GM12878 (cell line): Measurements from ENCODE around the gene SPACDR. TPM values are rescaled to one million over a fixed set of nuclear protein-coding genes. Genes with fewer than 3 reads are reported as not detected.

Source experiments
- ATAC-seq: fragments of 200-7000 bp; cut with Tn5 transposase; 3 replicates; pipeline ENCODE4 v1.9.1; 2020; ENCODE audit warnings: mild to moderate bottlenecking, moderate library complexity
- BruUV-seq: library from RNA; stranded (reverse); fragments of 400-500 nt; replicated peaks from 2 replicates; lab custom pipeline; 2021; lab: Mats Ljungman, UMichigan
- CTCF ChIA-PET: fragments of 300-600 bp; sonication (Branson Sonifier 250); formaldehyde crosslinking; extraction: SDS; loops from one replicate; lab custom pipeline; 2021; ENCODE audit warnings: inconsistent platforms; lab: Yijun Ruan, JAX
- POLR2A ChIA-PET: fragments of 350-600 bp; formaldehyde crosslinking; extraction: SDS; loops from one replicate; lab custom pipeline; 2021; ENCODE audit warnings: inconsistent platforms; lab: Charles Lee
- RAD21 ChIA-PET: fragments of 300-600 bp; sonication (Branson Sonifier 250); formaldehyde crosslinking; loops from one replicate; lab custom pipeline; 2023; ENCODE audit warnings: antibody characterized with exemption; ENCODE audit not compliant: unreplicated experiment; lab: Charles Lee
- SMC1A ChIA-PET: fragments of 300-600 bp; sonication (Branson Sonifier 250); formaldehyde crosslinking; loops from one replicate; lab custom pipeline; 2023; ENCODE audit not compliant: unreplicated experiment, uncharacterized antibody; lab: Charles Lee
- DNase-seq: peaks from one replicate; pipeline ENCODE4 v3.0.0-alpha.2; 2011; ENCODE audit warnings: low read depth, low spot score
- FAIRE-seq: peaks from 3 replicates; lab custom pipeline; 2011; peaks lifted over from hg19 to GRCh38; lab: Jason Lieb, UNC
- H2AFZ ChIP-seq: 2 replicates; pipeline ENCODE4 v1.6.0; 2011; ENCODE audit warnings: low read depth, low read length, control low read depth; ENCODE audit not compliant: control insufficient read depth
- H3K27ac ChIP-seq: 2 replicates; pipeline ENCODE4 v1.5.1; 2011; ENCODE audit warnings: control low read depth; ENCODE audit not compliant: control insufficient read depth, insufficient read depth
- H3K27me3 ChIP-seq, 2 experiments: replicated peaks in 1 of 2; 2 replicates each; pipeline versions ENCODE4 v1.6.0 to v1.6.1; 2011; ENCODE audit warnings: low read length in 1 of 2; ENCODE audit not compliant: control insufficient read depth in 2 of 2, insufficient read depth in 2 of 2
- H3K36me3 ChIP-seq, 2 experiments: 2 replicates each; pipeline ENCODE4 v1.5.1; 2011; ENCODE audit warnings: low read length in 1 of 2; ENCODE audit not compliant: control insufficient read depth in 2 of 2, insufficient read depth in 2 of 2
- H3K4me1 ChIP-seq: 2 replicates; pipeline ENCODE4 v1.6.1; 2011; ENCODE audit warnings: mild to moderate bottlenecking, low read length, moderate library complexity, mixed read lengths; ENCODE audit not compliant: control insufficient read depth, insufficient read depth
- H3K4me2 ChIP-seq: 2 replicates; pipeline ENCODE4 v1.6.0; 2011; ENCODE audit warnings: control low read depth; ENCODE audit not compliant: control insufficient read depth, insufficient read depth
- H3K4me3 ChIP-seq: fragments of 200-600 bp; sonication (generic); 2 replicates; pipeline ENCODE4 v1.5.1; 2016
- H3K79me2 ChIP-seq: 2 replicates; pipeline ENCODE4 v1.6.0; 2011; ENCODE audit warnings: low read length; ENCODE audit not compliant: control insufficient read depth, insufficient read depth
- H3K9ac ChIP-seq: 2 replicates; pipeline ENCODE4 v1.8.0; 2011; ENCODE audit warnings: low read length, control low read depth, mixed read lengths; ENCODE audit not compliant: control insufficient read depth, insufficient read depth
- H3K9me3 ChIP-seq: replicated peaks from 3 replicates; pipeline ENCODE4 v1.5.1; 2011; ENCODE audit warnings: mild to moderate bottlenecking, low read length; ENCODE audit not compliant: control insufficient read depth, insufficient read depth
- H4K20me1 ChIP-seq: 2 replicates; pipeline ENCODE4 v1.6.0; 2011; ENCODE audit not compliant: control insufficient read depth, insufficient read depth
- ATF7 ChIP-seq: fragments of 450-650 bp; IDR thresholded peaks from 2 replicates; pipeline ENCODE4 v1.6.1; 2016; ENCODE audit warnings: low read depth, mild to moderate bottlenecking
- BHLHE40 ChIP-seq, 2 experiments: fragments of 450-650 bp in 1 of 2; IDR thresholded peaks; 2 replicates each; pipeline ENCODE4 v1.6.1; 2011 to 2017; ENCODE audit warnings: low read depth in 2 of 2, borderline replicate concordance in 1 of 2, improper control_type of control experiment in 1 of 2, low read length in 1 of 2, mild to moderate bottlenecking in 1 of 2
- ESRRA ChIP-seq: IDR thresholded peaks from 2 replicates; pipeline ENCODE4 v1.6.1; 2012; ENCODE audit warnings: mild to moderate bottlenecking, low read length, improper control_type of control experiment
- IKZF2 ChIP-seq, 2 experiments: fragments of 450-650 bp; IDR thresholded peaks; 2 replicates each; pipeline ENCODE4 v1.6.1; 2017; ENCODE audit warnings: mild to moderate bottlenecking in 2 of 2, moderate library complexity in 2 of 2
- KLF5 ChIP-seq: fragments of 450-650 bp; IDR thresholded peaks from 2 replicates; pipeline ENCODE4 v1.6.1; 2014; ENCODE audit warnings: mild to moderate bottlenecking; ENCODE audit not compliant: partially characterized antibody
- MTA2 ChIP-seq: fragments of 450-650 bp; IDR thresholded peaks from 2 replicates; pipeline ENCODE4 v1.6.1; 2016; ENCODE audit warnings: low read depth, mild to moderate bottlenecking, moderate library complexity
- MXI1 ChIP-seq: fragments of 150-350 bp; IDR thresholded peaks from 2 replicates; pipeline ENCODE4 v1.6.1; 2011; ENCODE audit warnings: low read depth, mild to moderate bottlenecking, inconsistent platforms, low read length, improper control_type of control experiment
- NFXL1 ChIP-seq: fragments of 450-650 bp; IDR thresholded peaks from 2 replicates; pipeline ENCODE4 v1.6.1; 2017; ENCODE audit warnings: antibody characterized with exemption, mild to moderate bottlenecking, borderline replicate concordance
- NR2F1 ChIP-seq: fragments of 450-650 bp; conservative IDR thresholded peaks from 2 replicates; pipeline ENCODE4 v1.6.1; 2017; ENCODE audit warnings: mild to moderate bottlenecking
- PAX5 ChIP-seq: IDR thresholded peaks from 2 replicates; pipeline ENCODE4 v1.6.1; 2011; ENCODE audit warnings: low read depth, low read length, borderline replicate concordance
- POLR2A ChIP-seq: IDR thresholded peaks from 2 replicates; pipeline ENCODE4 v1.6.1; 2011; ENCODE audit warnings: low read depth, mild to moderate bottlenecking, low read length
- RB1 ChIP-seq: fragments of 450-650 bp; formaldehyde crosslinking; IDR thresholded peaks from 2 replicates; pipeline ENCODE4 v1.6.1; 2017; ENCODE audit warnings: mild to moderate bottlenecking, borderline replicate concordance
- RCOR1 ChIP-seq: conservative IDR thresholded peaks from 2 replicates; pipeline ENCODE4 v1.6.1; 2012; ENCODE audit warnings: low read depth, low read length, improper control_type of control experiment
- RUNX3 ChIP-seq: IDR thresholded peaks from 2 replicates; pipeline ENCODE4 v1.6.1; 2012; ENCODE audit warnings: low read length, inconsistent platforms
- YY1 ChIP-seq: IDR thresholded peaks from 2 replicates; pipeline ENCODE4 v1.6.1; 2011; ENCODE audit warnings: low read depth, mild to moderate bottlenecking, low read length
- ZNF274 ChIP-seq: IDR thresholded peaks from one replicate; pipeline ENCODE4 v1.8.0; 2011; ENCODE audit not compliant: insufficient read length, insufficient read depth
- WGBS: methylation state at CpG from one replicate; pipeline ENCODE4 v1.1.6; 2016; ENCODE audit warnings: low lambda C conversion rate; ENCODE audit not compliant: insufficient replicate concordance, insufficient coverage; ENCODE audit errors: missing lambda C conversion rate; 5-methylcytosine and 5-hydroxymethylcytosine counted together
- in situ Hi-C: fragments of 300-500 bp; cut with MboI; formaldehyde crosslinking; loops from 9 replicates; pipeline ENCODE4 v1.14.3; 2018; ENCODE audit warnings: mixed read lengths
- intact Hi-C: fragments of 100-400 bp; cut with micrococcal nuclease; formaldehyde crosslinking; loops from one replicate; pipeline ENCODE4 v1.14.2; 2022; ENCODE audit not compliant: unreplicated experiment
- polyA plus RNA-seq, 11 experiments: library from polyadenylated mRNA; depleted of rRNA in 4 of 11; unstranded in 6 of 11; stranded (reverse) in 5 of 11; fragments of >200 nt; fragmentation: Nextera tagmentation in 4 of 11; fragmentation: Illumina TruSeq in 1 of 11; extraction: Ambion mirVana in 4 of 11; extraction: Trizol in 1 of 11; gene quantifications; 1 replicate in 1 of 11; 2 replicates in 10 of 11; pipeline versions ENCODE4 v1.2.1 to v1.2.3, GENCODE V29; 2011 to 2016; ENCODE audit warnings: inconsistent platforms in 2 of 11, missing spikeins in 2 of 11, low read depth in 1 of 11
- total RNA-seq, 4 experiments: library from RNA; depleted of rRNA in 3 of 4; stranded (reverse); fragments of >200 nt in 3 of 4; fragmentation: Illumina TruSeq in 1 of 4; extraction: Trizol in 1 of 4; gene quantifications; 2 replicates each; pipeline versions ENCODE4 v1.2.1 to v1.2.3, GENCODE V29; 2013 to 2021
- TF ChIP-seq, protein P1 (sequence below): IDR thresholded peaks from 2 replicates; pipeline ENCODE4 v1.6.1; 2011; ENCODE audit warnings: borderline replicate concordance, low read depth, mild to moderate bottlenecking, moderate library complexity, low read length; ENCODE audit not compliant: insufficient read depth, poor library complexity, severe bottlenecking
- TF ChIP-seq, protein P2 (sequence below): fragments of 450-650 bp; IDR thresholded peaks from 2 replicates; pipeline ENCODE4 v1.6.1; 2016; ENCODE audit warnings: mild to moderate bottlenecking, moderate library complexity, borderline replicate concordance

The SPACDR gene
- total and polyA plus RNA-seq, 10 of the 15 experiments (the other 5 are each of a cell fraction or from before 2014, with no cell fraction given): 0.18 to 1.5 (median 0.63) TPM

DNA sequence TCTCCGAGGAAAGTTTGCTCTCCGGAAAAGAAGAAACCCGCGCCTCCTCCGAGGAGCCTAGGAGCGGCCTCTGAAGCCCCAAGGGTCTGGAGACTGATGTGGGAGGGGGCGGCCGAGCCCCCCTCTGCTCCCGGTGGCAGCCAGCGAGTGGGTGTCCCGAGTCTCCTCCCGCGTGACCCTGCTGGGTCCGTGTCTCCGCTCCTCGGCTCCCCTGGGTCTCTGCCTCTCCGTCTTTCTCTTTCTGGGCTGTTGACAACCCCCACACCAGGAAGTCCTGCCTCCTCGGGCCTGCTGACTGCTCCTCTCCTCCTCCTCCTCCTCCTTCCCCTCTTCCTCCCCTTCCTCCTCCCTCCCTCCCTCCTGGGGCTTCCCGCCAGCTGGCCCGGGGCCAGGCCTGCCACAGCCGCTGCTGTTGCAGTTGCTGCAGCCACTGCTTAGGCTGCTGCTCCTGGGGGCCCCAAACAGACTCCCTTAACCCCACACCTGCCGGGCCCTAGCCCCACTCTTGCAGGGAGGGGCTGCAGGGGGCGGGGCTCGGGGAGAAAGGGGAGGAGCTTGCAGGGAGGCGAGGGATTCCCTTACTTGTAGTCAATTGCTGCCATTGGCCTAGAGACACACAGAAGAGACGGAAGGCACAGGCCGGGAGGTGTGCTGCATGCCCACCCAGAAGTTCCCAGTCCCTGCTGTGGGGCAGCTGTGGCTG lies 15.0 kb upstream of the SPACDR start, which contains the start of gene TSC22D4:
Gene TSC22D4 (minus strand): TSS at position 257 of the 703 bp plus-strand sequence. CDS start 1,176 bp downstream, outside the sequence.
- RAD21 ChIA-PET: interaction anchor here (0.6 to 3.5 kb wide), 14 partner anchors 51 to 397 kb away, joined by 3 to 32 read pairs (median 6); partner anchors contain the start of genes AGFG2, FBXO24, LRCH4 and POP7
- no TSS peak for BruUV-seq
- H3K27ac ChIP-seq: peak within 1 kb of the TSS; percentile 89
- H3K4me3 ChIP-seq: peak within 1 kb of the TSS; percentile 99
- SMC1A ChIA-PET: interaction anchor here (0.8 to 2.3 kb wide), 9 partner anchors 9 to 373 kb away, joined by 3 to 16 read pairs (median 4); partner anchors contain the start of genes PPP1R35 and SLC12A9
- ATAC-seq: peak; percentile 85
- H3K36me3 ChIP-seq: peaks cover 0 to 4% of the 10 kb centered on the region in 2 experiments; a peak in 2 of 4 replicates
- H4K20me1 ChIP-seq: peaks cover 4% of the 10 kb centered on the region; the same call in 1 of the 2 replicates
- H3K4me2 ChIP-seq: peak within 1 kb of the TSS; percentile 62
- CTCF ChIA-PET: interaction anchor here (0.6 to 5.6 kb wide), 12 partner anchors 8 to 304 kb away, joined by 3 to 49 read pairs (median 4); partner anchors contain the start of genes FBXO24 and LRCH4
- in situ Hi-C loops (loop anchor here (10.0 kb wide), 1 partner anchor 376 kb away; the partner anchor contains the start of gene SLC12A9), intact Hi-C loops (loop anchor here (5.0 to 10.0 kb wide), 3 partner anchors 68 to 248 kb away; partner anchors contain the start of gene GIGYF1)
- H3K4me1 ChIP-seq: peaks cover 27% of the 10 kb centered on the region
- POLR2A ChIA-PET: interaction anchor here (0.6 to 2.3 kb wide), 14 partner anchors 43 to 411 kb away, joined by 3 to 12 read pairs (median 6); partner anchors contain the start of genes FBXO24, PPP1R35 and UFSP1
- peak within 1 kb of the TSS; percentile 66 for H2AFZ ChIP-seq
- peak; percentile 94 for FAIRE-seq
- H3K27me3 ChIP-seq: no peaks in the 10 kb centered on the region
- H3K79me2 ChIP-seq: peaks cover 53% of the 10 kb centered on the region
- no peaks in the 10 kb centered on the region for H3K9me3 ChIP-seq
- DNase-seq: peak; percentile 79
- peak within 1 kb of the TSS; percentile 83 for H3K9ac ChIP-seq
- WGBS: under 1% methylated on average over 26 of the region's 27 CpGs
- TF ChIP-seq ZNF274 (no peak), POLR2A (peak; percentile 87), YY1 (peak; percentile 42; the same call in 1 of the 2 replicates), PAX5 (peak; percentile 40; the same call in 1 of the 2 replicates), RB1 (0 out of 2 replicates have a peak, but pooled peaks have one; percentile 28), BHLHE40 (IDR thresholded peaks at IDR 0.05; ENCODE audit: borderline replicate concordance in 1 of 2, low read depth in 2 of 2, low read length in 1 of 2) (peak; percentile 60 to 71; a peak in 3 of 4 replicates), IKZF2 (IDR thresholded peaks at IDR 0.05) (peak; percentile 88 to 92), NR2F1 (0 out of 2 replicates have a peak, but pooled peaks have one; percentile 19), KLF5 (peak; percentile 39), ESRRA (no peak), RUNX3 (peak; percentile 67; the same call in 1 of the 2 replicates), MXI1 (peak; percentile 41; the same call in 1 of the 2 replicates), MTA2 (peak; percentile 70; the same call in 1 of the 2 replicates), NFXL1 (peak; percentile 100), ATF7 (peak; percentile 43; the same call in 1 of the 2 replicates), RCOR1 (no peak)
- TF ChIP-seq, protein P1, sequence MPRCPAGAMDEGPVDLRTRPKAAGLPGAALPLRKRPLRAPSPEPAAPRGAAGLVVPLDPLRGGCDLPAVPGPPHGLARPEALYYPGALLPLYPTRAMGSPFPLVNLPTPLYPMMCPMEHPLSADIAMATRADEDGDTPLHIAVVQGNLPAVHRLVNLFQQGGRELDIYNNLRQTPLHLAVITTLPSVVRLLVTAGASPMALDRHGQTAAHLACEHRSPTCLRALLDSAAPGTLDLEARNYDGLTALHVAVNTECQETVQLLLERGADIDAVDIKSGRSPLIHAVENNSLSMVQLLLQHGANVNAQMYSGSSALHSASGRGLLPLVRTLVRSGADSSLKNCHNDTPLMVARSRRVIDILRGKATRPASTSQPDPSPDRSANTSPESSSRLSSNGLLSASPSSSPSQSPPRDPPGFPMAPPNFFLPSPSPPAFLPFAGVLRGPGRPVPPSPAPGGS: peak; percentile 19
- TF ChIP-seq, protein P2, sequence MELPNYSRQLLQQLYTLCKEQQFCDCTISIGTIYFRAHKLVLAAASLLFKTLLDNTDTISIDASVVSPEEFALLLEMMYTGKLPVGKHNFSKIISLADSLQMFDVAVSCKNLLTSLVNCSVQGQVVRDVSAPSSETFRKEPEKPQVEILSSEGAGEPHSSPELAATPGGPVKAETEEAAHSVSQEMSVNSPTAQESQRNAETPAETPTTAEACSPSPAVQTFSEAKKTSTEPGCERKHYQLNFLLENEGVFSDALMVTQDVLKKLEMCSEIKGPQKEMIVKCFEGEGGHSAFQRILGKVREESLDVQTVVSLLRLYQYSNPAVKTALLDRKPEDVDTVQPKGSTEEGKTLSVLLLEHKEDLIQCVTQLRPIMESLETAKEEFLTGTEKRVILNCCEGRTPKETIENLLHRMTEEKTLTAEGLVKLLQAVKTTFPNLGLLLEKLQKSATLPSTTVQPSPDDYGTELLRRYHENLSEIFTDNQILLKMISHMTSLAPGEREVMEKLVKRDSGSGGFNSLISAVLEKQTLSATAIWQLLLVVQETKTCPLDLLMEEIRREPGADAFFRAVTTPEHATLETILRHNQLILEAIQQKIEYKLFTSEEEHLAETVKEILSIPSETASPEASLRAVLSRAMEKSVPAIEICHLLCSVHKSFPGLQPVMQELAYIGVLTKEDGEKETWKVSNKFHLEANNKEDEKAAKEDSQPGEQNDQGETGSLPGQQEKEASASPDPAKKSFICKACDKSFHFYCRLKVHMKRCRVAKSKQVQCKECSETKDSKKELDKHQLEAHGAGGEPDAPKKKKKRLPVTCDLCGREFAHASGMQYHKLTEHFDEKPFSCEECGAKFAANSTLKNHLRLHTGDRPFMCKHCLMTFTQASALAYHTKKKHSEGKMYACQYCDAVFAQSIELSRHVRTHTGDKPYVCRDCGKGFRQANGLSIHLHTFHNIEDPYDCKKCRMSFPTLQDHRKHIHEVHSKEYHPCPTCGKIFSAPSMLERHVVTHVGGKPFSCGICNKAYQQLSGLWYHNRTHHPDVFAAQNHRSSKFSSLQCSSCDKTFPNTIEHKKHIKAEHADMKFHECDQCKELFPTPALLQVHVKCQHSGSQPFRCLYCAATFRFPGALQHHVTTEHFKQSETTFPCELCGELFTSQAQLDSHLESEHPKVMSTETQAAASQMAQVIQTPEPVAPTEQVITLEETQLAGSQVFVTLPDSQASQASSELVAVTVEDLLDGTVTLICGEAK: peak; percentile 37; the same call in 1 of the 2 replicates
